Stimulated activated CD8-positive, alpha-beta memory T cell treated with anti-CD3 and anti-CD28 coated beads, Interleukin-7, amount 100 ng/mL, for 1 hour (primary cell): Measurements from ENCODE around the gene CYP2U1.
"Not testable (repeated sequence)": the region's sequence is repeated elsewhere in the genome, so short reads cannot be mapped to it uniquely, and the experiment has no call there.

ENCODE experiments used
- DNase-seq, 2 donors: peaks; one replicate each; pipeline ENCODE4 v3.0.0-alpha.2; 2020; ENCODE audit warnings: low read depth in 2 of 2

CYP2U1 gene

GRCh38 chr4:107917500-107917899 lies 13.8 kb upstream of the CYP2U1 start:
- DNase-seq, result no peak

GRCh38 chr4:107922486-107923473 lies 8.6 kb upstream of the CYP2U1 start:
- no peak for DNase-seq

GRCh38 chr4:107925713-107926112 lies 5.6 kb upstream of the CYP2U1 start:
- not testable (repeated sequence) for DNase-seq

GRCh38 chr4:107926875-107927274 lies 4.5 kb upstream of the CYP2U1 start:
- DNase-seq, result not testable (repeated sequence)

GRCh38 chr4:107931775-107932321 lies 499 bp downstream of the CYP2U1 start:
- peak in 1 of 2 donors; percentile 3 for DNase-seq

- no peak for DNase-seq
These were observed 3.9 kb downstream of the CYP2U1 start for GRCh38 chr4:107935246-107935645.

GRCh38 chr4:107937040-107937439 lies 5.7 kb downstream of the CYP2U1 start:
- no peak for DNase-seq

- DNase-seq, result no peak
These were observed 8.0 kb downstream of the CYP2U1 start for GRCh38 chr4:107939307-107939706.

- DNase-seq, result no peak
These were observed 14.5 kb downstream of the CYP2U1 start for GRCh38 chr4:107945809-107946208.

GRCh38 chr4:107950746-107951540 lies 19.6 kb downstream of the CYP2U1 start:
- DNase-seq, result no peak

GRCh38 chr4:107951551-107951950 lies 20.2 kb downstream of the CYP2U1 start:
- no peak for DNase-seq

- DNase-seq, result no peak
These were observed 24.7 kb downstream of the CYP2U1 start for GRCh38 chr4:107956011-107956410.

- DNase-seq, result no peak
These were observed 35.6 kb downstream of the CYP2U1 start for GRCh38 chr4:107966903-107967302.

- DNase-seq, result not testable (repeated sequence)
These were observed 36.2 kb downstream of the CYP2U1 start for GRCh38 chr4:107967519-107967918.

GRCh38 chr4:107967921-107968320 lies 36.6 kb downstream of the CYP2U1 start:
- DNase-seq, result not testable (repeated sequence)

GRCh38 chr4:107970063-107970798 lies 38.9 kb downstream of the CYP2U1 start:
- no peak for DNase-seq

GRCh38 chr4:107972605-107973004 lies 41.3 kb downstream of the CYP2U1 start:
- no peak for DNase-seq

GRCh38 chr4:107974523-107974922 lies 43.2 kb downstream of the CYP2U1 start:
- no peak for DNase-seq

GRCh38 chr4:107977482-107977881 lies 46.1 kb downstream of the CYP2U1 start:
- DNase-seq, result no peak

- DNase-seq, result no peak
These were observed 46.8 kb downstream of the CYP2U1 start for GRCh38 chr4:107977966-107978705.
